Measurements from ENCODE around the gene NGLY1.

The NGLY1 gene, protein sequence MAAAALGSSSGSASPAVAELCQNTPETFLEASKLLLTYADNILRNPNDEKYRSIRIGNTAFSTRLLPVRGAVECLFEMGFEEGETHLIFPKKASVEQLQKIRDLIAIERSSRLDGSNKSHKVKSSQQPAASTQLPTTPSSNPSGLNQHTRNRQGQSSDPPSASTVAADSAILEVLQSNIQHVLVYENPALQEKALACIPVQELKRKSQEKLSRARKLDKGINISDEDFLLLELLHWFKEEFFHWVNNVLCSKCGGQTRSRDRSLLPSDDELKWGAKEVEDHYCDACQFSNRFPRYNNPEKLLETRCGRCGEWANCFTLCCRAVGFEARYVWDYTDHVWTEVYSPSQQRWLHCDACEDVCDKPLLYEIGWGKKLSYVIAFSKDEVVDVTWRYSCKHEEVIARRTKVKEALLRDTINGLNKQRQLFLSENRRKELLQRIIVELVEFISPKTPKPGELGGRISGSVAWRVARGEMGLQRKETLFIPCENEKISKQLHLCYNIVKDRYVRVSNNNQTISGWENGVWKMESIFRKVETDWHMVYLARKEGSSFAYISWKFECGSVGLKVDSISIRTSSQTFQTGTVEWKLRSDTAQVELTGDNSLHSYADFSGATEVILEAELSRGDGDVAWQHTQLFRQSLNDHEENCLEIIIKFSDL

DNA sequence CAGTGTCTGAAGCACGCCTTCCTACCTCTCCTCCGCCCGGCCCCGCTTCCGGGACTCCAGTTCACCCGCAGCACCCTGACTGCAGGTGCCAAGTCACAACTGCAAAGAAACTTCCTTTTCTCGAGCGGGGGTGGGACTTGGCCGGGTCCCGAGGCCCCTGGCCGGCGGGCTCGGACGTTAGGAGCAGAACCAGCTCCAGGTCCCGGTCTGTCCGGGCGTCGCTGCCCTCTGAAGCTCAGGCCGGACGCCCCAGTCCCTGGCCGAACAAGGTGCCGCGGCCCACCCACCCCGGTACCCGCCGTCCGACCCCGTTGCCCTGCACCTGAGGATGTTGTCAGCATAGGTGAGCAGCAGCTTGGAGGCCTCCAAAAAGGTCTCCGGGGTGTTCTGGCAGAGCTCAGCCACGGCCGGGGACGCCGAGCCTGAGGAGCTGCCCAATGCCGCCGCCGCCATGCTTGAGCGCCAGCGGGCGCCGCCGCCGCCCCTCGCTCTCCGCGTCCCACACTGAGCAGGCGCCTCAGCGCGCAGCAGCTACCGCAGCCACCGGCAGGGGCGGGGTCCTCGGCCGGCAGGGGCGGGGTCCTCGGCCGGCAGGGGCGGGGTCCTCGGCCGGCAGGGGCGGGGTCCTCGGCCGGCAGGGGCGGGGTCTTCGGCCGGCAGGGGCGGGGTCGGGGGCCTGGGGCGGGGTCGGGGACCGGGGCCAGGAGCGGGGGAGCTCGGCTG lies at the start of gene NGLY1:
Gene NGLY1 (minus strand): TSS at position 506 of the 723 bp plus-strand sequence. CDS start 53 bp downstream, at position 453.
- peak; percentile 93 for DNase-seq (ENCODE audit: low read depth)
- TF ChIP-seq, protein P1, sequence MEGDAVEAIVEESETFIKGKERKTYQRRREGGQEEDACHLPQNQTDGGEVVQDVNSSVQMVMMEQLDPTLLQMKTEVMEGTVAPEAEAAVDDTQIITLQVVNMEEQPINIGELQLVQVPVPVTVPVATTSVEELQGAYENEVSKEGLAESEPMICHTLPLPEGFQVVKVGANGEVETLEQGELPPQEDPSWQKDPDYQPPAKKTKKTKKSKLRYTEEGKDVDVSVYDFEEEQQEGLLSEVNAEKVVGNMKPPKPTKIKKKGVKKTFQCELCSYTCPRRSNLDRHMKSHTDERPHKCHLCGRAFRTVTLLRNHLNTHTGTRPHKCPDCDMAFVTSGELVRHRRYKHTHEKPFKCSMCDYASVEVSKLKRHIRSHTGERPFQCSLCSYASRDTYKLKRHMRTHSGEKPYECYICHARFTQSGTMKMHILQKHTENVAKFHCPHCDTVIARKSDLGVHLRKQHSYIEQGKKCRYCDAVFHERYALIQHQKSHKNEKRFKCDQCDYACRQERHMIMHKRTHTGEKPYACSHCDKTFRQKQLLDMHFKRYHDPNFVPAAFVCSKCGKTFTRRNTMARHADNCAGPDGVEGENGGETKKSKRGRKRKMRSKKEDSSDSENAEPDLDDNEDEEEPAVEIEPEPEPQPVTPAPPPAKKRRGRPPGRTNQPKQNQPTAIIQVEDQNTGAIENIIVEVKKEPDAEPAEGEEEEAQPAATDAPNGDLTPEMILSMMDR (IDR thresholded peaks at IDR 0.05; ENCODE audit: insufficient read depth, low read depth, low read length, missing control alignments): no peak

DNA sequence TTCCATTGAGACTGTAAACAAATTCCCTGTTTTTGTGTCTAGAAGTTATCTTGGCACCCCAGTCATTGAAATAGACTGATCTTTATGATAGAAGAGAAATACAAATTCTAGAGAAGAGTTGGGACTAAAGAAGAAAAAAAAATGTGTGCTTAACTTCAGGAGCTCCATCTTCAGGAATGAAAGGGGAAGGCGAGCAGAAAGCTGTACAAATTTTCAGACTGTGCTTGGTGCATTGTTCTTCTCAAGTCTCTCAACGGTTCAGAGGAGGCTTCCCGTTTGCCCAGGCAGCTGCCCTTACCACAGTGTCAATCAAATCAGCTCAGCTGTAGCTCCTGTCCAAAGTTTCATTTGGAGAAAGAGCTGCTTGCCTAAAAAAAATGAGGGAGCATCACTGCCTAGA lies 48.3 kb upstream of the NGLY1 start:
- DNase-seq (ENCODE audit: low read depth): peak; percentile 29
- H3K4me3 ChIP-seq (ENCODE audit: low read depth, low read length): no peak overlapping the region
- TF ChIP-seq, protein P1 (IDR thresholded peaks at IDR 0.05; ENCODE audit: insufficient read depth, low read depth, low read length, missing control alignments): peak; percentile 11

More for the DNA sequence above, at the start of gene NGLY1:
- peak within 1 kb of the TSS; percentile 94 for H3K4me3 ChIP-seq (ENCODE audit: low read depth, low read length)

DNA sequence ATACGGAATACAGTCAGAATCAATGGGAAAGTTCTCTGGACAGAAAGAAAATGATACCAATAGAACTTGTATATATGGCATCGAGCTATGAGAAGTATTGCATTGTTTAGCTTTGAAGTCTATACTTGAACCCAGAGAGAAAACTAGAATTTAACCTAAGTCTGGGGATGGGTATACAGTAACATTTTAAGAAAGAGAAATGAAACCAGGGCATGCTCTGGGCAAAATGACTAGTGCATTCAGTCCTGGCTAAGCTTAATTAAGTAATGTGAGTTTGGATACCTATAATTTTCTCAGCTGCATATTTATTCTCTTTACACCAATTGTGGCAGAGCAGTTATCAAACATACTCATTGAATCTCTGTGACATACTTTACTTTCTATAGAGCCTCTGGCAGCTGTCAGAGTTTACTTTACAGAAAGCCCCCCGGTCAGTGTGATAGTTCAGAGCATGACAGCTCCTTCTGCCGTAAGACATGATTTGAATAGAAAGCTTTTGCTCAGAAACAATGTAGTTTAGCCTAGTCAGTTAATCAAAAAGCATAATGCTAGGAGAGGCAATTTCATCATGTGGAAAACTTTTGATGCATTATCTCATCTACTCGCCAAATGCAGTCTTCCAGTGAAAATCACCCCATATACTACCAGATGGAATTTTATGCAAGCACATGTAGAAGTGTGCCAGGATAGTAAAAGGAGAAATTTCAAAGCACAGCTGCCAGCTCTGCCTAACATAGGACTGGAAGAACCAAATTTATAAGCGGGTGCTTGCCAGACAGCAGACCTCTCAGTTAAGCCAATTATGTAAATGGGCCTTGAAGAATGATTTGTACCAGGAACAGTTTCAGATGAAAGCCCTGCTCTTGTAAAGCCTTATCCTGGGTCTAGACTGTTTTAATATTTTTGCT lies 47.4 kb upstream of the NGLY1 start:
- DNase-seq (ENCODE audit: low read depth): no peak
- no peak overlapping the region for H3K4me3 ChIP-seq (ENCODE audit: low read depth, low read length)
- TF ChIP-seq, protein P1 (IDR thresholded peaks at IDR 0.05; ENCODE audit: insufficient read depth, low read depth, low read length, missing control alignments): no peak

DNA sequence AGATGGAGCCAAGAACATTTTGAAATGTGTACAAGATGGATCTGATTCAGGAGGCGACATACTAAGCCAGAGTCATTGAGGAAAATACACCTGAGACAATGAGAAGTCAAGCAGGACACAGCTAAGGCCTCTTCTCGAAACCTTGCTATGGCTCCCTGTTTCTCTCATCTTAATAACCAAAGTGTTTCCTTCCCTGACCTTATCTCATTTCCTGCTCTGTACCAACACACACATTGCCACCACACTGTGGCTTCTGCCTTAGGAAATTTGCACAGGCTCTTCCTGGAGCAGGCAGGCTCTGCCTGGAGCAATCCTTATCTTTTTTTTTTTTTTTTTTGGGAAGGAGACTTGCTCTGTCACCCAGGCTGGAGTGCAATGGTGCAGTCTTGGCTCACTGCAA lies 43.3 kb upstream of the NGLY1 start:
- H3K4me3 ChIP-seq (ENCODE audit: low read depth, low read length): no peak overlapping the region
- DNase-seq (ENCODE audit: low read depth): no peak
- TF ChIP-seq, protein P1 (IDR thresholded peaks at IDR 0.05; ENCODE audit: insufficient read depth, low read depth, low read length, missing control alignments): no peak

DNA sequence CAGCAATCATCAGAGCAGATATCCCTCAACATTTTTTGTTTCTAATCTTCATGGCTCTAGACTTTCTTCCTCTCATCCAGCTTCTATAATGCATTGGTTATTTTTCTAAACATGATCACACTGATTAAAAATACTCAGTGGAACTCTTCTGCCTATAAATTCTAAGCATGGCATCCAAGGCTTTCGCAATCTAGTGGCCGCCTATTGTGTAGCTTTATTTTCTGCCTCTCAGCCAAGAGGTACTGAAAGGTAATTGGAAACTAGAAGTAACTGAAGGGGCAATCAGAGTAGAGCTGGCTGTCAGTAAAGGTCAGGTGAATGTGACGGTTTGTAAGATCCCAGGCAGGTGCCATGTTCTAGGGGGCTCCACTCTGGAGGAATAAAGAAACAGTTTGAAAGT lies 40.1 kb upstream of the NGLY1 start:
- TF ChIP-seq, protein P1 (IDR thresholded peaks at IDR 0.05; ENCODE audit: insufficient read depth, low read depth, low read length, missing control alignments): no peak
- DNase-seq (ENCODE audit: low read depth): no peak
- no peak overlapping the region for H3K4me3 ChIP-seq (ENCODE audit: low read depth, low read length)
